NCI-H1694 (cell line): ENCODE data around the gene ENDOV.
"Not testable (repeated sequence)": the region's sequence is repeated elsewhere in the genome, so short reads cannot be mapped to it uniquely, and the experiment has no call there.

Experiments used
- DNase-seq: peaks from one replicate; lab custom pipeline; 2025; lab: John Stamatoyannopoulos, UW

ENDOV gene

GRCh38 chr17:80388601-80389000 lies 26.4 kb upstream of the ENDOV start:
- no peak for DNase-seq

GRCh38 chr17:80389011-80389995 lies 25.7 kb upstream of the ENDOV start:
- DNase-seq = no peak

- DNase-seq = no peak
Observed at GRCh38 chr17:80393241-80393890, 21.6 kb upstream of the ENDOV start.

- no peak for DNase-seq
Observed at GRCh38 chr17:80393961-80394360, 21.0 kb upstream of the ENDOV start.

- no peak for DNase-seq
Observed at GRCh38 chr17:80394629-80395216, 20.2 kb upstream of the ENDOV start.

- no peak for DNase-seq
Observed at GRCh38 chr17:80395402-80396151, 19.4 kb upstream of the ENDOV start.

GRCh38 chr17:80396157-80397033 lies 18.6 kb upstream of the ENDOV start:
- no peak for DNase-seq

GRCh38 chr17:80397034-80397387 lies 18.0 kb upstream of the ENDOV start:
- no peak for DNase-seq

- no peak for DNase-seq
Observed at GRCh38 chr17:80397686-80398085, 17.3 kb upstream of the ENDOV start.

GRCh38 chr17:80401086-80401485 lies 13.9 kb upstream of the ENDOV start:
- not testable (repeated sequence) for DNase-seq

GRCh38 chr17:80402102-80402501 lies 12.9 kb upstream of the ENDOV start:
- DNase-seq = not testable (repeated sequence)

GRCh38 chr17:80402959-80403358 lies 12.0 kb upstream of the ENDOV start:
- DNase-seq = no peak

GRCh38 chr17:80406146-80406545 lies 8.8 kb upstream of the ENDOV start:
- DNase-seq = no peak

GRCh38 chr17:80407917-80408316 lies 7.0 kb upstream of the ENDOV start:
- not testable (repeated sequence) for DNase-seq

GRCh38 chr17:80408872-80409271 lies 6.1 kb upstream of the ENDOV start:
- no peak for DNase-seq

GRCh38 chr17:80409626-80410025 lies 5.3 kb upstream of the ENDOV start:
- no peak for DNase-seq

- not testable (repeated sequence) for DNase-seq
Observed at GRCh38 chr17:80410441-80411087, 4.4 kb upstream of the ENDOV start.

GRCh38 chr17:80413771-80414507 lies 1.0 kb upstream of the ENDOV start:
- DNase-seq = no peak

- no peak for DNase-seq
Observed at GRCh38 chr17:80414508-80414802, 512 bp upstream of the ENDOV start.

- no peak for DNase-seq
Observed at GRCh38 chr17:80415626-80416137, 715 bp downstream of the ENDOV start.
